NB4 (cell line): ENCODE measurements around the gene ZNF77.

Source experiments
- TF ChIP-seq, protein P1 (sequence below): IDR thresholded peaks from 2 replicates; pipeline ENCODE4 v1.6.1; 2011; ENCODE audit warnings: low read depth, low read length
- TF ChIP-seq, protein P2 (sequence below): IDR thresholded peaks from one replicate; pipeline ENCODE4 v1.5.1; 2012; ENCODE audit warnings: low read depth, low read length

DNA sequence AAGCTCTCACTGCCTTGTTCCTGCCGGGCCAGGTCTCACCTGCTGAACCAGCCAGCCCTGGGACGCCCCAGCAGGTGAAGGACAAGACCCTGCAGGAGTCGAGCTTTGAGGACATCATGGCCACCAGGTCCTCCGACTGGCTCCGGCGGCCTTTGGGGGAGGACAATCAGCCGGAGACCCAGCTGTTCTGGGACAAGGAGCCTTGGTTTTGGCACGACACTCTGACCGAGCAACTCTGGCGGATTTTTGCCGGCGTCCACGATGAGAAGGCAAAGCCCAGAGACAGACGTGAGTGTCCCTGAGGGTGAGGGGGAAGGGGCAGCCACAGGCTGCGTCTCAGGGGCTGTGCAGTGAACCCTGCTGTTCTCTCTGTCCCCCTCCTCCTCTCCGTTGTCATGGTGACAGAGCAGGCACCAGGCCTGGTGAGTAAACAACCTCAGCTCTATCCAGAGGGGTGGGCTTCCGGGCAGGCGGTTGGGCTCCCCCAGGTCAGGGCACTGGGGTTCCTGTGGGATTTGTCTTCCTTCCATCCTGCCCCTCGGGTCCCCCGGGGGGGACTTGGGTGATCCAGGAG lies 42.3 kb upstream of the ZNF77 start:
- TF ChIP-seq, protein P1, sequence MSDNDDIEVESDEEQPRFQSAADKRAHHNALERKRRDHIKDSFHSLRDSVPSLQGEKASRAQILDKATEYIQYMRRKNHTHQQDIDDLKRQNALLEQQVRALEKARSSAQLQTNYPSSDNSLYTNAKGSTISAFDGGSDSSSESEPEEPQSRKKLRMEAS, result no peak
- TF ChIP-seq, protein P2, sequence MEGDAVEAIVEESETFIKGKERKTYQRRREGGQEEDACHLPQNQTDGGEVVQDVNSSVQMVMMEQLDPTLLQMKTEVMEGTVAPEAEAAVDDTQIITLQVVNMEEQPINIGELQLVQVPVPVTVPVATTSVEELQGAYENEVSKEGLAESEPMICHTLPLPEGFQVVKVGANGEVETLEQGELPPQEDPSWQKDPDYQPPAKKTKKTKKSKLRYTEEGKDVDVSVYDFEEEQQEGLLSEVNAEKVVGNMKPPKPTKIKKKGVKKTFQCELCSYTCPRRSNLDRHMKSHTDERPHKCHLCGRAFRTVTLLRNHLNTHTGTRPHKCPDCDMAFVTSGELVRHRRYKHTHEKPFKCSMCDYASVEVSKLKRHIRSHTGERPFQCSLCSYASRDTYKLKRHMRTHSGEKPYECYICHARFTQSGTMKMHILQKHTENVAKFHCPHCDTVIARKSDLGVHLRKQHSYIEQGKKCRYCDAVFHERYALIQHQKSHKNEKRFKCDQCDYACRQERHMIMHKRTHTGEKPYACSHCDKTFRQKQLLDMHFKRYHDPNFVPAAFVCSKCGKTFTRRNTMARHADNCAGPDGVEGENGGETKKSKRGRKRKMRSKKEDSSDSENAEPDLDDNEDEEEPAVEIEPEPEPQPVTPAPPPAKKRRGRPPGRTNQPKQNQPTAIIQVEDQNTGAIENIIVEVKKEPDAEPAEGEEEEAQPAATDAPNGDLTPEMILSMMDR, result no peak
